Measurements from ENCODE around the gene HBB.

HBB gene

DNA sequence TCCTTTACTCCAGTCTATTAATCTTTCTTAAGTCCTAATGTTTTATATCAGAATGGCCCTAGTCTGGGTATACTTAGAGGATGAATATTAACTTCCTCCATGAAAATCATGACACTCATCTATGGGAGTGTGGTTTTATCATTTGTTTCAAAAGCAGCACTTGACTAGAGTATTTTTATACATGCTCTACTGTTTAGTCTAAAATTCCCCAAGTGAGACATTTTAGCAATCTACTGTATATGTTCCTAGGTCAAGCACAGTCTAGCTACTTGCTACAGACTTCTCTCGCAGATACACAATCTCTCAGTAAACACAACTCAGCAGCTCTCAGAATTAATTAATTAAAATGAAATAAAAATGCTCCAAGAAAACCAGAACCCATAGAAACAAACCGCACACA is 2.9 kb upstream of the HBB start:
- DNase-seq, result no peak
- intact Hi-C loops (cut with DNase I), result no loop called here

DNA sequence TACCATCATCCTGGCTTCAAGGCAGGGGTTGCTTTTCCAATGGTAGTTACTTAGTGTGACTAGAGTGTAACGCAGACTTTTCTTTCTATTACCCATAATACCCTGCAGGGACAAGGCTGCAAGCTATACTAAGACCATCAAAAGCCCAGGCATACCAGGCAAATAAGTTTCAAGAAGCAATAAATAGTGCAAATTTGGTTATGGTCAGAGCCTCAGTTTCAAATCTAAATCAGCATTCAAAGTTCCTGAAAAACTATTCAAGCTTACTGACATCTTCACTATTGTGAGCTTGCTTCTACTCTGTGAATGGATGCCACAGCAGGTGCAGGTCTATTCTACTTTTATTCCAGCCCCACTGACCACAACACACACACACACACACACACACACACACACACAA is 2.5 kb upstream of the HBB start:
- intact Hi-C loops (cut with DNase I), result no loop called here
- no peak for DNase-seq

DNA sequence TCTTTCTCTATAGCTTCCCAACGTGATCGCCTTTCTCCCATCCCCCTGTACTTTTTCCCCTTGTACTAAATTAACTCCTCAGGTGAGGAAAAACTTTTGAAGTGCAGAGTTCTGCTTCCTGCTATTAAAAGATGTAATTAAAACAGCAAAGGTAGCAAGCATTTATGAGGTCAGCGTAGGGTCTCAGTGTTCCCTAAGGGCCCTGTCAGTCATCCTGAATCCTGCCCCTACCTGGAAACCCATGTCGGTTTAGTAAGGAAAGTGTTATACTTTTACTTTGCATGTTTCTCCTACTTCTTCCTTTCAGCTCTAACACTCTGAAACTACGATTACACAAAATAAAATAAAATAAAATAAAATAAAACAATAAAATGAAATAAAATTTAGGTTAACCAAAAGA is 1.3 kb upstream of the HBB start:
- no peak for DNase-seq
- intact Hi-C loops (cut with DNase I), result no loop called here

GRCh38 chr11:5227681-5228080 is 810 bp upstream of the HBB start:
- intact Hi-C loops (cut with DNase I), result no loop called here
- DNase-seq, result no peak

- intact Hi-C loops (cut with DNase I), result no loop called here
- no peak for DNase-seq
Measured at GRCh38 chr11:5225480-5225871, 1.4 kb downstream of the HBB start.

- intact Hi-C loops (cut with DNase I), result no loop called here
- no peak for DNase-seq
Measured at GRCh38 chr11:5224538-5225479, 2.1 kb downstream of the HBB start.

- no peak for DNase-seq
- intact Hi-C loops (cut with DNase I), result no loop called here
Measured at GRCh38 chr11:5223686-5224085, 3.2 kb downstream of the HBB start.

- intact Hi-C loops (cut with DNase I), result no loop called here
- DNase-seq, result no peak
Measured at GRCh38 chr11:5223146-5223545, 3.7 kb downstream of the HBB start.

GRCh38 chr11:5210376-5210885 is 16.4 kb downstream of the HBB start:
- no peak for DNase-seq
- intact Hi-C loops (cut with DNase I), result no loop called here

DNA sequence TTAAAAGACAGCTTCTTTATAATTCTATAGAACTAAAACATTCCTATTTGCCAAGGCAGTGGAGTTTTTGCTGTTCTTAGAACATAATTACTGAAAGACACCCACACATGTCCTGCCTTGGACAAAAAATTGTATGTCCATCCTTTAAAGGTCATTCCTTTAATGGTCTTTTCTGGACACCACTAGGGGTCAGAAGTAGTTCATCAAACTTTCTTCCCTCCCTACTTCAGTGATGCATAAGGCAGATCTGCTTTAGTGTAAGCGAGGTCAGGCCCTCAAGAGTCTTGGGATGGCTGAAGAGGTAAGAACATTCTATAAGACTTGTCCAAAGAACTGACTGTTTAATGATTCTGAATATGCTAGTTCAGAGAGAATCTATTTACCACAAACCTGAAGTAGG is 22.1 kb downstream of the HBB start:
- no peak for DNase-seq
- intact Hi-C loops (cut with DNase I), result loop anchor here (10.0 kb wide), 1 partner anchor 160 kb away; no protein-coding TSS in a partner anchor

GRCh38 chr11:5203366-5203765 is 23.5 kb downstream of the HBB start:
- intact Hi-C loops (cut with DNase I), result loop anchor here (10.0 kb wide), 1 partner anchor 161 kb away; no protein-coding TSS in a partner anchor
- DNase-seq, result no peak

GRCh38 chr11:5200582-5200981 is 26.3 kb downstream of the HBB start, which contains the start of gene OR51V1:
Gene OR51V1 (minus strand): TSS chr11:5200682. CDS start chr11:5200682, 0 bp downstream.
- intact Hi-C loops (cut with DNase I), result loop anchor here (10.0 kb wide), 1 partner anchor 164 kb away; no protein-coding TSS in a partner anchor
- DNase-seq, result no peak

DNA sequence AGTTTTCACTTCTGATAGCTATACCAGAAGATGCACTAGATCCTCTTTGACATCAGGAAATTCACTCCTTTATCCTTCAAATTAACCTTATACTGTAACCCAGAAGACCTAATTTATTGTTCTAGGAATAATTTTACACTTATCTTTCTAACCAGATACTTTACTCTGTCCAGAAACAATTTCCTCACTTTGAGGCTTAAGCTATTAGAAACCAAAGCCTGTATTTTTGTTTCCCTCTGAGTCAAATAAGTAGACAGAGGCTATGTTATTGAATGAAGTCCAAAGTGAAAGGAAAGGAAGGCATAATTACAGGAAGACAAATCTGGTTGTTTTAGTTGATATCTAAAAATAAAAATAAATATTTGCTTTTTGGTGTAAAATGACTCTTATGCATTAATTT is 28.6 kb downstream of the HBB start:
- no peak for DNase-seq
- intact Hi-C loops (cut with DNase I), result no loop called here

DNA sequence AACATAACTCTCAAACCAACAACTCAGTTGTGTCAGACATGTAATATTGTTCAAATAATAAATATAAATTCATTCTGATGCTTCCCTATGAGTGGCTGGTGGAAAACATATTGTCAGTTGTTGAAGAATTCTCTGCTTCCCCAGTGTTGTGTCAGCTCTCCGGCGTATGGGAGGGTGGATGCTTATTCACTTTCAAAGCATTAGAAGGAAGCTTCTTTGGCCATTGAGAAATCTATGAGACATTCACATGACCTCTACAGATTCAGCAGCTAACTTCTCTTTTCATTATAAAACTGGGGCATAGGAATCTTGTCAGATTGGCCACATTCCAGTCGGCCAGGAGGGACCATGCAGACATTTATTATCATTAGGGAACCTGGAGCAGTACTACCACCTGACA is 29.3 kb downstream of the HBB start:
- intact Hi-C loops (cut with DNase I), result no loop called here

GRCh38 chr11:5196731-5197130 is 30.1 kb downstream of the HBB start:
- intact Hi-C loops (cut with DNase I), result no loop called here
- no peak for DNase-seq

More for the DNA sequence above, 29.3 kb downstream of the HBB start:
- no peak for DNase-seq

DNA sequence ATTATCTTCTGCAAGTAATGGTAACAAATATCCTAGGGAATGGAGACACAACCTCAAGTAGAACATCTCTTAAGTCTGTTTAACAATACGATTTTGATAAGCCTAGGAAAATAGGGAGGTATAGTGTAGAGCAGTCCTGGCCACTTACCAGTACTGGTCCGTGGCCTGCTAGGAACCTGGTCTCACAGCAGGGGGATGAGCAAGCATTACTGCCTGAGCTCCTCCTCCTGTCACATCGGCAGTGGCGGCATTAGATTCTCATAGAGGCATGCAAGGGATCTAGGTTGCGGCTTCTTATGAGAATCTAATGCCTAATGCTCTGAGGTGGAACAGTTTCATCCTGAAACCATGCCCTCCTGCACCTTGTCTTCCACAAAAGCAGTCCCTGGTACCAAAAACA is 30.8 kb downstream of the HBB start:
- intact Hi-C loops (cut with DNase I), result no loop called here
- no peak for DNase-seq

- DNase-seq, result no peak
- intact Hi-C loops (cut with DNase I), result no loop called here
Measured at GRCh38 chr11:5192738-5193137, 34.1 kb downstream of the HBB start.

DNA sequence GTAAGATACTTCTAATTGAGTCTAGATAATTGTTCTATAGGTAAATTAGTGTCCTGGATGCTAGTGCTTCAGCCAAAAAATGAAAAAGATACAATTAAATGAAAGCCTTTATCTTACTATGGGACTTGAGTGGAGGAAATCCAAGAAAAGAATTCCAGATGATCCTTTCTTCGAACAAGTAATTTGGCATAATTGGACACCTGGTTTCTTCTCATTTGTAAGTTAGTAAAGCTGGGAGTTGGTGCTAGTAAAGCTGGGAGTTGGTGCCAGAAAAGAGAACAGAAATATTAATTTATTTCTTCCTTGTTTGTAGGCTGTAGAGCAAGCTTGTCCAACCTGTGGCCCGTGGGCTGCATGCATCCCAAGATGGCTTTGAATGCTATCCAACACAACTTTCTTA is 38.7 kb downstream of the HBB start:
- intact Hi-C loops (cut with DNase I), result no loop called here
- no peak for DNase-seq

DNA sequence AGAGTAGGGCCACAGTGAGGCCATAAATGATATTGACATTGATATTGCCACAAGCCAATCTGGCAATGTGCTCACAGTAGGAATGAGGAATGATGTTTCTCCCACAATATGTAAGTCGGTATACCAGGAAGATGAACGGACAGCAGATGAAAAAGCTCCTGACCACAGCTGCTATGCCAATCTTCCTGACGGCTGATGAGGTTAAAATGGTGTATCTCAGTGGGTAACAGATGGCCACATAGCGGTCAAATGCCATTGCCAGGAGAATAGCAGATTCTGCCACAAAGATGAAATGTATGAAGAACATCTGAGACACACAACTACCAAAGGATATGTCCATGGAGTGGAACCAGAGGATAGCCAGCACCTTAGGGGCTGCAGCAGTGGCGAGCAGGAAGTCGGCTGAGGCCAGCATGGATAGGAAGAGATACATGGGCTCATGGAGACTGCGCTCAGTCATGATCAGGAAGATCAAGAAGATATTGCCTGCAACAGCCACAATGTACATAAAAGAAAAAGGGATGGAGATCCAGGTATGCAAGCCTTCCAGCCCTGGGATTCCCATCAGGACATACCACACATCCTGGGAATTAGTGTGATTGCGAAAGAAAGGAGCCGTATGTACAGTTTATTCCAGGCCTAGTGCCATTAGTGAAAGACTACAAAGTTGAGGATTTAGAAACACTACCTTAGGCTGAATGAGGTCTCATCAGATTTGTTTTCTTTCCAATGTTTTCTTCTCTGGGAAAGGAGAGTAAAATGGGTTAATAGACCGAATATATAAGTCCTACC is 48.6 kb downstream of the HBB start:
- no peak for DNase-seq
- intact Hi-C loops (cut with DNase I), result no loop called here
